Measurements from ENCODE around the gene IER5. TPM values are rescaled to one million over a fixed set of nuclear protein-coding genes. Genes with fewer than 3 reads are reported as not detected.

IER5 gene
- total RNA-seq, 1 donor from 2014 or later: 156 TPM

GRCh38 chr1:181141431-181141910 lies 53.0 kb downstream of the IER5 start:
- intact Hi-C loops (cut with micrococcal nuclease): loop anchor here (5.0 kb wide), 1 partner anchor 189 kb away; no protein-coding TSS in a partner anchor
- DNase-seq (no peak), ATAC-seq (ENCODE audit: low read depth) (peak; percentile 45)
- H3K9me3 Mint-ChIP-seq: no peaks in the 10 kb centered on the region
- ChIA-PET POLR2A (interaction anchor here (0.9 to 33.3 kb wide), 11 partner anchors 9 to 118 kb away, joined by 3 to 1783 read pairs (median 9); partner anchors contain the start of genes IER5, MR1 and STX6), CTCF (interaction anchor here (0.7 to 8.2 kb wide), 31 partner anchors 8 to 625 kb away, joined by 3 to 194 read pairs (median 6); partner anchors contain the start of genes IER5 and STX6)
- peak overlapping the region; percentile 21 for H3K27ac Mint-ChIP-seq
- peaks cover 56% of the 10 kb centered on the region for H3K4me1 Mint-ChIP-seq
- TF ChIP-seq, protein P1, sequence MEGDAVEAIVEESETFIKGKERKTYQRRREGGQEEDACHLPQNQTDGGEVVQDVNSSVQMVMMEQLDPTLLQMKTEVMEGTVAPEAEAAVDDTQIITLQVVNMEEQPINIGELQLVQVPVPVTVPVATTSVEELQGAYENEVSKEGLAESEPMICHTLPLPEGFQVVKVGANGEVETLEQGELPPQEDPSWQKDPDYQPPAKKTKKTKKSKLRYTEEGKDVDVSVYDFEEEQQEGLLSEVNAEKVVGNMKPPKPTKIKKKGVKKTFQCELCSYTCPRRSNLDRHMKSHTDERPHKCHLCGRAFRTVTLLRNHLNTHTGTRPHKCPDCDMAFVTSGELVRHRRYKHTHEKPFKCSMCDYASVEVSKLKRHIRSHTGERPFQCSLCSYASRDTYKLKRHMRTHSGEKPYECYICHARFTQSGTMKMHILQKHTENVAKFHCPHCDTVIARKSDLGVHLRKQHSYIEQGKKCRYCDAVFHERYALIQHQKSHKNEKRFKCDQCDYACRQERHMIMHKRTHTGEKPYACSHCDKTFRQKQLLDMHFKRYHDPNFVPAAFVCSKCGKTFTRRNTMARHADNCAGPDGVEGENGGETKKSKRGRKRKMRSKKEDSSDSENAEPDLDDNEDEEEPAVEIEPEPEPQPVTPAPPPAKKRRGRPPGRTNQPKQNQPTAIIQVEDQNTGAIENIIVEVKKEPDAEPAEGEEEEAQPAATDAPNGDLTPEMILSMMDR (IDR thresholded peaks at IDR 0.05): no peak
- no peaks in the 10 kb centered on the region for H3K36me3 Mint-ChIP-seq (ENCODE audit: low read depth)
- no peaks in the 10 kb centered on the region for H3K27me3 Mint-ChIP-seq
- H3K4me3 Mint-ChIP-seq: peak overlapping the region; percentile 1

Other genes with a start within 250 kb of the IER5 start
- 0.07 and 0.38 TPM in 2 replicates for gene KIAA1614, start 175.8 kb upstream of the IER5 start, total RNA-seq
- 20.3 and 22.8 TPM in 2 replicates for gene STX6, start 65.8 kb upstream of the IER5 start, total RNA-seq
- 24.3 and 24.8 TPM in 2 replicates for gene MR1, start 54.7 kb upstream of the IER5 start, total RNA-seq